HFF-Myc (cell line): ENCODE results near the gene ANKRD33B.

Experiments used
- DNase-seq: peaks from one replicate; pipeline ENCODE4 v3.0.0-alpha.2; 2011; ENCODE audit warnings: low read depth; ENCODE audit errors: extremely low read depth
- H3K4me3 ChIP-seq: replicated peaks from 2 replicates; pipeline ENCODE4 v1.5.1; 2011; ENCODE audit warnings: low read depth, mild to moderate bottlenecking, control low read depth, low read length
- TF ChIP-seq, protein P1 (sequence below): IDR thresholded peaks from 2 replicates; pipeline ENCODE4 v1.5.1; 2012; ENCODE audit warnings: mild to moderate bottlenecking, low read depth, low read length, control low read depth; ENCODE audit errors: missing control alignments

The ANKRD33B gene

DNA sequence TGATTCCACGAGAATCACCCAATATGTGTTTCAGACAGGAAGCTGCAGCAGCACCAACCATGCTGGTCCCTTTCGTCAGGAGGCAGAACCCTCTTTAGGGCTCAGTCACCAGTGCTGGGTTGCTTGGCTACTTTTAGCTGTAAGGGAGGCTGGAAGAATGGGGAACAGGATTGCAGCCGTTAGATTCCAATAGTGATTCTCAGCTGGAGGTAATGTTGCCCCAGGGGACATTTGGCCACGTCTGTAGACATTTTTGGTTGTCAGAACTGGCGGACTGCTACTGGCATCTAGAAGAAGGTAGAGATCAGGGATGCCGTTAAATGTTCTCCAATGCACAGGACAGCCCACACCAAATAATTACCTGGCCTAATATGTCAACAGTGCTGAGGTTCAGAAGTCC, 81.8 kb downstream of the ANKRD33B start:
- DNase-seq: no peak
- TF ChIP-seq, protein P1, sequence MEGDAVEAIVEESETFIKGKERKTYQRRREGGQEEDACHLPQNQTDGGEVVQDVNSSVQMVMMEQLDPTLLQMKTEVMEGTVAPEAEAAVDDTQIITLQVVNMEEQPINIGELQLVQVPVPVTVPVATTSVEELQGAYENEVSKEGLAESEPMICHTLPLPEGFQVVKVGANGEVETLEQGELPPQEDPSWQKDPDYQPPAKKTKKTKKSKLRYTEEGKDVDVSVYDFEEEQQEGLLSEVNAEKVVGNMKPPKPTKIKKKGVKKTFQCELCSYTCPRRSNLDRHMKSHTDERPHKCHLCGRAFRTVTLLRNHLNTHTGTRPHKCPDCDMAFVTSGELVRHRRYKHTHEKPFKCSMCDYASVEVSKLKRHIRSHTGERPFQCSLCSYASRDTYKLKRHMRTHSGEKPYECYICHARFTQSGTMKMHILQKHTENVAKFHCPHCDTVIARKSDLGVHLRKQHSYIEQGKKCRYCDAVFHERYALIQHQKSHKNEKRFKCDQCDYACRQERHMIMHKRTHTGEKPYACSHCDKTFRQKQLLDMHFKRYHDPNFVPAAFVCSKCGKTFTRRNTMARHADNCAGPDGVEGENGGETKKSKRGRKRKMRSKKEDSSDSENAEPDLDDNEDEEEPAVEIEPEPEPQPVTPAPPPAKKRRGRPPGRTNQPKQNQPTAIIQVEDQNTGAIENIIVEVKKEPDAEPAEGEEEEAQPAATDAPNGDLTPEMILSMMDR: no peak
- no peak overlapping the region for H3K4me3 ChIP-seq

DNA sequence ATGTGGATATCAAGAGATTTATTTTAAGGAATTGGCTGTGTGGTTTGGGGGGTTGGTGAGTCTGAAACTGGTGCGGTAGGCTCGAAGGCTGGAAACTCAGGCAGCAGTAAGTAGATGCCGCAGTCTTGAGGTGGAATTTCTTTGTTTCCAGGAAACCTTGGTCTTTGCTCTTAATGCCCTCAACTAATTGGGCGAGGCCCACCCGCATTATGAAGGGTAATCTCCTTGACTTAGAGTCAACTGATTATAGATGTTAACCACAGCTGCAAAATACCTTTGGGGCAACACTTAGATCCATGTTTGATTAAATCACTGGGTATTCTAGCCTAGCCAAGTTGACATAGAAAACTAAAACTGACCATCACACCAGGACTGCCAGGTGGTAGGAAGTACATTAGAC, 83.8 kb downstream of the ANKRD33B start:
- no peak overlapping the region for H3K4me3 ChIP-seq
- DNase-seq: no peak
- TF ChIP-seq, protein P1: no peak

DNA sequence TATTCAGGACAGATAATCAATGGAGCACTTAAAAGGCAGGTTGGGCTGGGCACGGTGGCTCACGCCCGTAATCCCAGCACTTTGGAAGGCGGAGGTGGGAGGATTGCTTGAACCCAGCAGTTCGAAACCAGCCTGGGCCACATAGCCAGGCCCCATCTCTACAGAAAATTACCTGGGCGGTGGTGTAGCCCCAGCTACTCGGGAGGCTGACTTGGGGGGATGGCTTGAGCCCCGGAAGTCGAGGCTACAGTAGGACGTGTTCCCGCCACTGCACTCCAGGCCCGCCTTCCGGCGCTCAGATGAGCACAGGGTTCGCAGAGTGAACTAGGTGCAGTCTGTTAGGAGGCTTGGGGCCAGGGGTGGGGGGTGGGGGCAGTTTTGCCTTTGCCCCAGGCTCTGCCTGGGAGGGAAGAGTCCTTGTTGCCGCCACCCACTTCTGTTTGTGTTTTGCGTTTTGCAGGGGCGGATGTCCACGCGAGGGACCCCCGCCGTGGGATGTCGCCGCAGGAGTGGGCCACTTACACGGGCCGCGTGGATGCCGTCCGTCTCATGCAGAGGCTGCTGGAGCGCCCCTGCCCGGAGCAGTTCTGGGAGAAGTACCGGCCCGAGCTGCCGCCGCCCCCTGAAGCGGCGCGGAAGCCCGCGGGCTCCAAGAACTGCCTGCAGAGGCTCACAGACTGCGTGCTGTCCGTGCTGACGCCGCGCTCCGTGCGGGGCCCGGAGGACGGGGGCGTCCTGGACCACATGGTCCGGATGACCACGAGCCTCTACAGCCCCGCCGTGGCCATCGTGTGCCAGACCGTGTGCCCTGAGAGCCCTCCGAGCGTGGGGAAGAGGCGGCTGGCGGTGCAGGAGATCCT, 85.2 kb downstream of the ANKRD33B start:
- TF ChIP-seq, protein P1: no peak
- no peak overlapping the region for H3K4me3 ChIP-seq
- no peak for DNase-seq

DNA sequence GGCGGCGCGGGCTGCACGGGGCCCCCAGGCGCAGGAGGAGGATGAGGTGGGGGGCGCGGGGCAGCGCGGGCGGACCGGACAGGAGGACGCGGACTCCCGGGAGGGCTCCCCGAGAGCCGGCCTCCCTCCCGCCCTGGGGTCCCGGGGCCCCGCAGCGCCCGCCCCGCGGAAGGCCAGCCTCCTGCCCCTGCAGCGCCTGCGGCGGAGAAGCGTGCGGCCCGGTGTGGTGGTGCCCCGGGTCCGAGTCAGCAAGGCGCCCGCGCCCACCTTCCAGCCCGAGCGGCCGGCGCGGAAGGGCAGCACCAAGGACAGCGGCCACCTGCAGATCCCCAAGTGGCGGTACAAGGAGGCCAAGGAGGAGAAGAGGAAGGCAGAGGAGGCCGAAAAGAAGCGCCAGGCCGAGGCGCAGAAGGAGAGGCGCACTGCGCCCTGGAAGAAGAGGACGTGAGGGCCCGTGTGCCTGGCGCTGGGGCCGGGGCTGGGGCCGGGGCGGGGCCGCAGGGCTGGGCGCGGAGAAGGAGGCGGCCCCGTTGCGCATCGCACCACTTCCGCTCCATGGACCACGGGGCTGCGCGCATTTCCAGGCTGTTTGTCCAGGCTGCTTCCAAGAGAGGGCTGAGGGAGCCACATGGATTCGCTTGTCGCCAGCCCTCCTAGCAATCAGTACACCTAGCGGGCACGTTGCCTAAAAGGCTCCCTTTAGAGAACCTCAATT, 86.0 kb downstream of the ANKRD33B start:
- no peak overlapping the region for H3K4me3 ChIP-seq
- no peak for DNase-seq
- TF ChIP-seq, protein P1: no peak

DNA sequence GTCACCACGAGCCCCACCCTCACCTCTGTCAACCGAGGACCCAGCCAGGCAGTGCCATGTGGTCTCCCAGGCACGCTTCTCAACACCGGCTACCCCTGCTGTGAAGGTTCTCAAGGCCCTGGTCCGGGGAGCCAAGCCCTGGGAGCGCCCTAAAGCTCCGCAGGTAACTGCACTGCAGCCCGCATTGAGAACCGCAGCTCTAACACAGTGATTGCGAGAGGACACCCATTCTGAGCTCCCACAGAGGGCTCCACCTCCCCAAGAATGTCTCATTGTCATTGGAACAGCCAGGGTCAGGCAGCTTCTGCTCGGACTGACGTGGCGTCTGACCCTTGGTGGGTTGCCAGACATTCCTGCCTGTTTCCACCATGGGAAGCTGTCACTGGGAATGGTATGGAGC, 88.3 kb downstream of the ANKRD33B start:
- H3K4me3 ChIP-seq: no peak overlapping the region
- TF ChIP-seq, protein P1: no peak
- no peak for DNase-seq

DNA sequence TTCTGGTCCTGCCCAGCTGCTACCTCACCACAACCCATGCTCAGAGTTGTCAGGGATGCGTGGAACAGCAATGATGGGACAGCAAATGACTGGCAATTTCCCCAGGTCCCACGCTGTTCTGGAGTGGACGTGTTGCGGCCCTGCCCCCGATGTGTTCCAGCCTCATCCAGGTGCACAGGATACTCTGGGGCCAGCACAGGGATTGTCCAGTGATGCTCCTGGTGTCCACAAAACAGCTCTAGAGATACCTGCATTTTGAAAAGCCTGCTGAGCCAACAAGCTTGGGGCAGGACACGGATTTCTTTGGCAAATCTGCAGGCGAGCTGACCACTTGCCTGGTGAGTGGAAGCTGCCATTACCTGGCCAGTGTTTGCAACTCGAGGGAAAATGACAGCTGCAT, 88.7 kb downstream of the ANKRD33B start:
- TF ChIP-seq, protein P1: no peak
- no peak for DNase-seq
- no peak overlapping the region for H3K4me3 ChIP-seq
